IMR-90 (cell line): Measurements from ENCODE around the gene MOB3A. TPM values are rescaled to one million over a fixed set of nuclear protein-coding genes. Genes with fewer than 3 reads are reported as not detected.

Experiments
- ATAC-seq: fragments of 200-7000 bp; cut with Tn5 transposase; 2 replicates; pipeline ENCODE4 v1.9.1; 2020; ENCODE audit warnings: low read depth, mild to moderate bottlenecking, moderate library complexity
- BruUV-seq: library from RNA; stranded (reverse); fragments of 400-500 nt; replicated peaks from 2 replicates; lab custom pipeline; 2021; lab: Mats Ljungman, UMichigan
- CTCF ChIA-PET: fragments of 300-600 bp; formaldehyde crosslinking; extraction: SDS; loops from one replicate; lab custom pipeline; 2021; ENCODE audit warnings: antibody characterized with exemption; lab: Yijun Ruan, JAX
- POLR2A ChIA-PET: fragments of 300-600 bp; sonication (Branson Sonifier 250); formaldehyde crosslinking; loops from one replicate; lab custom pipeline; 2022; ENCODE audit warnings: antibody characterized with exemption; ENCODE audit not compliant: unreplicated experiment; lab: Charles Lee
- DNase-seq: peaks from one replicate; pipeline ENCODE4 v3.0.0; 2013
- H2AFZ ChIP-seq: replicated peaks from 2 replicates; pipeline ENCODE3; 2013; ENCODE audit warnings: low read length, mild to moderate bottlenecking; ENCODE audit not compliant: poor library complexity
- H2AK5ac ChIP-seq: 2 replicates; pipeline ENCODE4 v1.6.1; 2013; ENCODE audit warnings: low read depth, low read length, inconsistent platforms
- H2AK9ac ChIP-seq: replicated peaks from 2 replicates; pipeline ENCODE3; 2013; ENCODE audit warnings: mild to moderate bottlenecking, low read depth, low read length, moderate library complexity; ENCODE audit not compliant: poor library complexity
- H2BK120ac ChIP-seq: 2 replicates; pipeline ENCODE4 v1.6.1; 2013; ENCODE audit warnings: low read depth, low read length, inconsistent platforms
- H2BK15ac ChIP-seq: 3 replicates; pipeline ENCODE4 v1.6.1; 2013; ENCODE audit warnings: low read depth, low read length, inconsistent platforms
- H2BK20ac ChIP-seq: 2 replicates; pipeline ENCODE4 v1.6.1; 2013; ENCODE audit warnings: low read depth, mild to moderate bottlenecking, inconsistent platforms, low read length, moderate library complexity
- H2BK5ac ChIP-seq: 2 replicates; pipeline ENCODE4 v1.6.1; 2013; ENCODE audit warnings: mild to moderate bottlenecking, low read depth, low read length, inconsistent platforms; ENCODE audit not compliant: poor library complexity, severe bottlenecking
- H3K14ac ChIP-seq: replicated peaks from 2 replicates; pipeline ENCODE4 v1.6.1; 2013; ENCODE audit warnings: low read depth, low read length, inconsistent platforms
- H3K18ac ChIP-seq: 2 replicates; pipeline ENCODE4 v1.6.1; 2013; ENCODE audit warnings: low read depth, low read length, control low read depth
- H3K23ac ChIP-seq: 2 replicates; pipeline ENCODE4 v1.6.1; 2013; ENCODE audit warnings: low read depth, low read length, inconsistent platforms
- H3K27ac ChIP-seq: 2 replicates; pipeline ENCODE4 v1.5.1; 2013; ENCODE audit warnings: mild to moderate bottlenecking, control low read depth, low read length; ENCODE audit not compliant: insufficient read depth
- H3K27me3 ChIP-seq: 2 replicates; pipeline ENCODE4 v1.6.1; 2013; ENCODE audit warnings: low read length; ENCODE audit not compliant: control insufficient read depth, insufficient read depth
- H3K36me3 ChIP-seq: 2 replicates; pipeline ENCODE4 v1.6.1; 2013; ENCODE audit warnings: low read length, mixed read lengths; ENCODE audit not compliant: control insufficient read depth, insufficient read depth
- H3K4ac ChIP-seq: 2 replicates; pipeline ENCODE4 v1.6.1; 2013; ENCODE audit warnings: low read depth, low read length, inconsistent platforms
- H3K4me1 ChIP-seq: 2 replicates; pipeline ENCODE4 v1.6.1; 2013; ENCODE audit warnings: low read length, mixed read lengths; ENCODE audit not compliant: control insufficient read depth, insufficient read depth
- H3K4me2 ChIP-seq: 2 replicates; pipeline ENCODE4 v1.6.1; 2013; ENCODE audit warnings: low read depth, mild to moderate bottlenecking, control low read depth, low read length, moderate library complexity
- H3K4me3 ChIP-seq: 2 replicates; pipeline ENCODE4 v1.5.1; 2013; ENCODE audit warnings: low read depth, mild to moderate bottlenecking, control low read depth, low read length, moderate library complexity; ENCODE audit not compliant: insufficient read depth
- H3K56ac ChIP-seq: 2 replicates; pipeline ENCODE4 v1.6.1; 2013; ENCODE audit warnings: low read length, inconsistent platforms; ENCODE audit not compliant: insufficient read depth; ENCODE audit errors: extremely low read depth
- H3K79me1 ChIP-seq, 2 experiments: 2 replicates each; pipeline ENCODE4 v1.6.1; 2013; ENCODE audit warnings: low read length in 2 of 2, inconsistent platforms in 1 of 2, low read depth in 1 of 2
- H3K9ac ChIP-seq: 2 replicates; pipeline ENCODE4 v1.6.1; 2013; ENCODE audit warnings: low read depth, low read length, control low read depth
- H3K9me1 ChIP-seq: 2 replicates; pipeline ENCODE4 v1.6.1; 2013; ENCODE audit warnings: low read length, inconsistent platforms; ENCODE audit not compliant: insufficient read depth
- H3K9me3 ChIP-seq: 2 replicates; pipeline ENCODE4 v1.6.1; 2013; ENCODE audit warnings: low read length; ENCODE audit not compliant: control insufficient read depth, insufficient read depth
- H4K20me1 ChIP-seq: 2 replicates; pipeline ENCODE4 v1.6.1; 2013; ENCODE audit warnings: low read length, inconsistent platforms; ENCODE audit not compliant: insufficient read depth
- H4K5ac ChIP-seq: 2 replicates; pipeline ENCODE4 v1.6.1; 2013; ENCODE audit warnings: mild to moderate bottlenecking, low read depth, low read length, control low read depth
- H4K8ac ChIP-seq, 2 experiments: 2 replicates each; pipeline ENCODE4 v1.6.1; 2013; ENCODE audit warnings: low read depth in 2 of 2, low read length in 2 of 2, control low read depth in 1 of 2, inconsistent platforms in 1 of 2
- H4K91ac ChIP-seq: 2 replicates; pipeline ENCODE4 v1.6.1; 2013; ENCODE audit warnings: low read depth, low read length, inconsistent platforms; ENCODE audit not compliant: insufficient read depth
- BHLHE40 ChIP-seq: fragments of 150-350 bp; IDR thresholded peaks from 2 replicates; pipeline ENCODE4 v1.6.1; 2016; ENCODE audit warnings: mild to moderate bottlenecking, low read depth, low read length
- FOS ChIP-seq: fragments of 150-350 bp; IDR thresholded peaks from 2 replicates; pipeline ENCODE4 v1.6.1; 2016; ENCODE audit warnings: low read depth, low read length
- MAFK ChIP-seq: IDR thresholded peaks from 2 replicates; pipeline ENCODE4 v1.6.1; 2012; ENCODE audit warnings: low read depth, low read length, improper control_type of control experiment
- MAZ ChIP-seq: IDR thresholded peaks from 2 replicates; pipeline ENCODE4 v1.6.1; 2012; ENCODE audit warnings: low read depth, mild to moderate bottlenecking, low read length, improper control_type of control experiment, moderate library complexity, borderline replicate concordance
- MXI1 ChIP-seq: IDR thresholded peaks from 2 replicates; pipeline ENCODE4 v1.6.1; 2012; ENCODE audit warnings: low read depth, mild to moderate bottlenecking, low read length, moderate library complexity, borderline replicate concordance
- NFE2L2 ChIP-seq: fragments of 150-350 bp; IDR thresholded peaks from 2 replicates; pipeline ENCODE4 v1.6.1; 2016; ENCODE audit warnings: low read depth, mild to moderate bottlenecking, low read length
- RAD21 ChIP-seq: IDR thresholded peaks from 2 replicates; pipeline ENCODE4 v1.6.1; 2012; ENCODE audit warnings: low read length, improper control_type of control experiment
- SMC3 ChIP-seq: fragments of 150-350 bp; IDR thresholded peaks from 2 replicates; pipeline ENCODE4 v1.6.1; 2016; ENCODE audit warnings: low read depth, mild to moderate bottlenecking, antibody characterized with exemption, low read length, moderate library complexity
- WGBS, 2 experiments: methylation state at CpG; one replicate each; pipeline versions ENCODE4 v1.1.5 to v1.1.7; 2013; ENCODE audit warnings: missing lambda C conversion rate in 2 of 2; ENCODE audit not compliant: insufficient read length in 1 of 2; ENCODE audit errors: extremely low coverage in 2 of 2; 5-methylcytosine and 5-hydroxymethylcytosine counted together
- dilution Hi-C: fragments of 300-500 bp; cut with HindIII; formaldehyde crosslinking; loops from one replicate; pipeline ENCODE4 v1.14.3; 2018; ENCODE audit warnings: low sequenced_read_pairs; ENCODE audit not compliant: unreplicated experiment
- in situ Hi-C: fragments of 300-500 bp; cut with MboI; formaldehyde crosslinking; loops from 3 replicates; pipeline ENCODE4 v1.14.3; 2019; ENCODE audit warnings: low sequenced_read_pairs, inconsistent platforms, mixed read lengths
- intact Hi-C: fragments of 100-400 bp; cut with micrococcal nuclease; formaldehyde crosslinking; loops from 2 replicates; pipeline ENCODE4 v1.10.0; 2022
- polyA plus RNA-seq, 3 experiments: library from polyadenylated mRNA; depleted of rRNA; stranded (reverse); fragments of >200 nt; gene quantifications; 2 replicates each; pipeline ENCODE4 v1.2.3, GENCODE V29; 2012; ENCODE audit warnings: low replicate concordance in 1 of 3
- total RNA-seq: library from RNA; depleted of rRNA; stranded (reverse); fragments of >200 nt; gene quantifications from 2 replicates; pipeline ENCODE4 v1.2.3, GENCODE V29; 2012
- TF ChIP-seq, protein P1 (sequence below): fragments of 150-350 bp; IDR thresholded peaks from 2 replicates; pipeline ENCODE4 v1.6.1; 2017; ENCODE audit warnings: mild to moderate bottlenecking, antibody characterized with exemption, low read length, low read depth
- TF ChIP-seq, protein P2 (sequence below): fragments of 150-350 bp; IDR thresholded peaks from 2 replicates; pipeline ENCODE4 v1.6.1; 2016; ENCODE audit warnings: low read depth, mild to moderate bottlenecking, low read length, moderate library complexity, borderline replicate concordance

MOB3A gene
- total and polyA plus RNA-seq, 2 of the 4 experiments (the other 2 are of a cell fraction) = 9.3 to 26.5 TPM

DNA sequence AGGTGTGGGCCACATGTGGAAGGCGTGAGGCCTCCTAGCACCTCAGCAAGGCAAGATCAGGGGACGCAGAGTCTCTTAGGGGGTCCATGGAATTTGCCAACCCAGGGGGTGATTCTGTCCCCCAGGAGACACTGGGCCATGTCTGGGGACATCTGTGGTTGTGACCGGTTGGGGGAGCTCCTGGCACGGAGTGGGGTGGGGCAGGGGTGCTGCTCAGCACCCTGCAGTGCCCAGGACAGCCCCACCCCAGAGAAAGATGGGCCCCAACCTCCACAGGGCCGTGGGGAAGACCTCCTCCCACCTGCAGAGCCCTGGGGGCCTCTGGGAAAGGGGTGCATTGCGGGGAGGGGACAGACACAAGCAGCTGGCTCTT lies 49.1 kb downstream of the MOB3A start:
- no peak overlapping the region for H3K4me3 ChIP-seq
- no peak overlapping the region for H2AK9ac ChIP-seq
- no peak overlapping the region for H2BK120ac ChIP-seq
- no peak overlapping the region for H2BK20ac ChIP-seq
- no peak overlapping the region for H2BK15ac ChIP-seq
- ChIA-PET POLR2A (no interaction called here), CTCF (no interaction called here)
- H3K27me3 ChIP-seq = no peaks in the 10 kb centered on the region
- no peak overlapping the region for H2AK5ac ChIP-seq
- H3K9ac ChIP-seq = no peak overlapping the region
- H3K4ac ChIP-seq = no peak overlapping the region
- H3K4me1 ChIP-seq = peaks cover 33% of the 10 kb centered on the region
- in situ Hi-C loops (no loop called here), dilution Hi-C loops (no loop called here), intact Hi-C loops (no loop called here)
- H4K5ac ChIP-seq = no peak overlapping the region
- H2BK5ac ChIP-seq = no peak overlapping the region
- TF ChIP-seq SMC3 (no peak), BHLHE40 (no peak), FOS (no peak), MAZ (no peak), RAD21 (no peak), MXI1 (no peak), NFE2L2 (no peak), MAFK (no peak)
- TF ChIP-seq, protein P1, sequence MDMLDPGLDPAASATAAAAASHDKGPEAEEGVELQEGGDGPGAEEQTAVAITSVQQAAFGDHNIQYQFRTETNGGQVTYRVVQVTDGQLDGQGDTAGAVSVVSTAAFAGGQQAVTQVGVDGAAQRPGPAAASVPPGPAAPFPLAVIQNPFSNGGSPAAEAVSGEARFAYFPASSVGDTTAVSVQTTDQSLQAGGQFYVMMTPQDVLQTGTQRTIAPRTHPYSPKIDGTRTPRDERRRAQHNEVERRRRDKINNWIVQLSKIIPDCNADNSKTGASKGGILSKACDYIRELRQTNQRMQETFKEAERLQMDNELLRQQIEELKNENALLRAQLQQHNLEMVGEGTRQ = no peak
- TF ChIP-seq, protein P2, sequence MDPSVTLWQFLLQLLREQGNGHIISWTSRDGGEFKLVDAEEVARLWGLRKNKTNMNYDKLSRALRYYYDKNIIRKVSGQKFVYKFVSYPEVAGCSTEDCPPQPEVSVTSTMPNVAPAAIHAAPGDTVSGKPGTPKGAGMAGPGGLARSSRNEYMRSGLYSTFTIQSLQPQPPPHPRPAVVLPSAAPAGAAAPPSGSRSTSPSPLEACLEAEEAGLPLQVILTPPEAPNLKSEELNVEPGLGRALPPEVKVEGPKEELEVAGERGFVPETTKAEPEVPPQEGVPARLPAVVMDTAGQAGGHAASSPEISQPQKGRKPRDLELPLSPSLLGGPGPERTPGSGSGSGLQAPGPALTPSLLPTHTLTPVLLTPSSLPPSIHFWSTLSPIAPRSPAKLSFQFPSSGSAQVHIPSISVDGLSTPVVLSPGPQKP = no peak
- H3K36me3 ChIP-seq = peaks cover 32% of the 10 kb centered on the region
- BruUV-seq = no TSS peak
- no peak overlapping the region for H4K91ac ChIP-seq
- peaks cover 58% of the 10 kb centered on the region for H4K20me1 ChIP-seq
- no peak overlapping the region for H4K8ac ChIP-seq
- H3K56ac ChIP-seq = no peak overlapping the region
- WGBS, 2 experiments = 80% methylated on average over 1 of the region's 6 CpGs; no CpG with 5 or more reads in 1 of the 2 experiments
- no peaks in the 10 kb centered on the region for H3K9me3 ChIP-seq
- no peak overlapping the region for H3K27ac ChIP-seq
- peaks cover 7% of the 10 kb centered on the region for H3K9me1 ChIP-seq
- H3K18ac ChIP-seq = no peak overlapping the region
- no peak overlapping the region for H3K23ac ChIP-seq
- H3K4me2 ChIP-seq = no peak overlapping the region
- no peak overlapping the region for H2AFZ ChIP-seq
- ATAC-seq = no peak
- DNase-seq = no peak
- peaks cover 10 to 76% of the 10 kb centered on the region in 2 experiments; a peak in 3 of 4 replicates for H3K79me1 ChIP-seq
- no peak overlapping the region for H3K14ac ChIP-seq
